Measurements from ENCODE around the gene SH3GL2. TPM values are rescaled to one million over a fixed set of nuclear protein-coding genes. Genes with fewer than 3 reads are reported as not detected.

SH3GL2 gene
- total and polyA plus RNA-seq, 8 donors = 0.47 to 17.3 (median 1.7) TPM

DNA sequence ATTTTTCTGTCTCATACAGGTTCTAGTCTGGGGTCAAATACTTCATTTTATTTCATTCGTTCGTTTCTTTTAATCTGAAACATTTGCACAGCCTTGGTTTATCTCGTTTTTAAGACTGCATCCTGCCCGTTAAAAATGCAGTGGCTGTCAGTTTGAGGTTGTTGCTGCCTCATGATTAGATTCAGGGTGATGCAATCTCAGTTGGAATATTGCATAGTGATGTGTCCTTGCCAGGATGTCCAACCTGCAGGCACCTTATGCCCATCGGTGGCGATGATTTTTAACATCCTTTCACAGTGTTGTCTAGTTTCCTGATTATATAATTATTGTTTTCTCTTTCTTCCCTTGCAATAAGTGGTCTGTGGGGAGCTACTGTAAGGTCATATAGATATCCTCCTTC lies 45.1 kb downstream of the SH3GL2 start:
- no peaks in the 10 kb centered on the region for H3K36me3 ChIP-seq
- H3K27me3 ChIP-seq = no peaks in the 10 kb centered on the region
- no peaks in the 10 kb centered on the region for H3K4me1 ChIP-seq
- 65 to 73% methylated on average over 6 of the region's 6 CpGs for WGBS, 2 donors
- no peaks in the 10 kb centered on the region for H3K9me3 ChIP-seq
- H3K4me3 ChIP-seq = no peak overlapping the region
- intact Hi-C loops (cut with DNase I) = no loop called here
- no peak for DNase-seq
- TF ChIP-seq, protein P1, sequence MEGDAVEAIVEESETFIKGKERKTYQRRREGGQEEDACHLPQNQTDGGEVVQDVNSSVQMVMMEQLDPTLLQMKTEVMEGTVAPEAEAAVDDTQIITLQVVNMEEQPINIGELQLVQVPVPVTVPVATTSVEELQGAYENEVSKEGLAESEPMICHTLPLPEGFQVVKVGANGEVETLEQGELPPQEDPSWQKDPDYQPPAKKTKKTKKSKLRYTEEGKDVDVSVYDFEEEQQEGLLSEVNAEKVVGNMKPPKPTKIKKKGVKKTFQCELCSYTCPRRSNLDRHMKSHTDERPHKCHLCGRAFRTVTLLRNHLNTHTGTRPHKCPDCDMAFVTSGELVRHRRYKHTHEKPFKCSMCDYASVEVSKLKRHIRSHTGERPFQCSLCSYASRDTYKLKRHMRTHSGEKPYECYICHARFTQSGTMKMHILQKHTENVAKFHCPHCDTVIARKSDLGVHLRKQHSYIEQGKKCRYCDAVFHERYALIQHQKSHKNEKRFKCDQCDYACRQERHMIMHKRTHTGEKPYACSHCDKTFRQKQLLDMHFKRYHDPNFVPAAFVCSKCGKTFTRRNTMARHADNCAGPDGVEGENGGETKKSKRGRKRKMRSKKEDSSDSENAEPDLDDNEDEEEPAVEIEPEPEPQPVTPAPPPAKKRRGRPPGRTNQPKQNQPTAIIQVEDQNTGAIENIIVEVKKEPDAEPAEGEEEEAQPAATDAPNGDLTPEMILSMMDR (IDR thresholded peaks at IDR 0.05) = no peak
- no peak for FAIRE-seq
- ATAC-seq = no peak
- no peak overlapping the region for H3K27ac ChIP-seq

DNA sequence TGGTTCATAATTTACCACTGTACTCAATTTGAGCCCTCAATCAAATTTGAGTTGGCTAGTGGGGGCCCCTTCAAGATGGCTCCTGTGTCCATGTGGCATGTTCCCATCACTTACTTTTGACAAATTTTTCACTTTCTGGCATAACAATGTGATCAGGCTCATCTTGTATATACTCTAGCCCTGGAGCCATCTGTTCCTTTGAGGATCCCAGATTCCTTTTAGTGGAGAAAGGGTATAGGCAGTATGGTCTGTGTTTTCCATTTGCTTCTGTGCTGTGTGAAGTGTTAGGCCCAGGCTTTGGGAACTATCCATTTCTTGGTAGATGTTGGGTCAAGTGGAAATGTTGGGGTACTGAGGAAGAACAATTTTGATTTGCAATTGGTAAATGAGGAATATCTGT lies 45.7 kb downstream of the SH3GL2 start:
- FAIRE-seq (no peak), DNase-seq (no peak), ATAC-seq (no peak)
- H3K36me3 ChIP-seq = no peaks in the 10 kb centered on the region
- TF ChIP-seq, protein P1 (IDR thresholded peaks at IDR 0.05) = no peak
- H3K4me1 ChIP-seq = no peaks in the 10 kb centered on the region
- intact Hi-C loops (cut with DNase I) = no loop called here
- no peak overlapping the region for H3K27ac ChIP-seq
- H3K9me3 ChIP-seq = no peaks in the 10 kb centered on the region
- H3K27me3 ChIP-seq = no peaks in the 10 kb centered on the region
- H3K4me3 ChIP-seq = no peak overlapping the region

DNA sequence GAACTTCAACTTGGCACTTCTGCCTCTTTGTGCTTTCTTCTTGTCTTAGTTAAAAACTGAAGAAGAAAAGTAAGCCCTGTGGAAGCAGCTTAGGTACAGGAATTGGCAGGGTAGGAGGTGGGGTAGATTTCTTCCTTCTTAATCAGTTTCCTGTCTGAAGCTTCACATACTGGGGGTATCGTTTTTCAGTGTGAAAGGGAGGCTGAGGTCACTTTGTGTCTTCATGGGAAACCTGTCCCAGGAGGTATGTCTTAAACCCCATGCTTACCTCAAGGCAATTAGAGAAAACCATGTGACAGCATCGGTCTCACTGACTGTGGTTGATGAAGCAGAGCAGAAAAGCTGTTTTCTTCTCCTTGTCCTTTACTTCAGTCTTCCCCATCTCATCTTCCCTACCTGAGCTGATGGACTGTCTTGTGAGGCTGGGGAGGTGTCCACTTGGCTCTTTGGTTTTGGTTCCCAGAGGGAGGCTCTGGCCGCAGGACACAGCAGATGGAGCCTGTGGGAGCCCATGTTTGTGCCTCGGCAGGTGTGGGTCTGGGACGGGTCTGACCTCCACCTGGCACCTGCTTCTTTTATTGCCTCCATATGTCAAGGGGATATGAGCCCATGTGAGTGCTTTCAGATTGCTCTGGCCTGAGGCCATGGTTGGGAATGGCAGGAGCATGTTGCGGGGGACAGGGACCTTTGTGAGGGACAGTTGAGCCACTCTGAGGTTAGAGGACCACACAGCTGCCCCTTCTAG lies 47.0 kb downstream of the SH3GL2 start:
- H3K4me3 ChIP-seq = no peak overlapping the region
- TF ChIP-seq, protein P1 (IDR thresholded peaks at IDR 0.05) = no peak
- WGBS, 2 donors = 56 to 78% methylated on average over 6 of the region's 6 CpGs
- DNase-seq (no peak), ATAC-seq (no peak), FAIRE-seq (no peak)
- no peaks in the 10 kb centered on the region for H3K4me1 ChIP-seq
- no peaks in the 10 kb centered on the region for H3K27me3 ChIP-seq
- H3K36me3 ChIP-seq = no peaks in the 10 kb centered on the region
- H3K27ac ChIP-seq = no peak overlapping the region
- intact Hi-C loops (cut with DNase I) = no loop called here
- no peaks in the 10 kb centered on the region for H3K9me3 ChIP-seq

DNA sequence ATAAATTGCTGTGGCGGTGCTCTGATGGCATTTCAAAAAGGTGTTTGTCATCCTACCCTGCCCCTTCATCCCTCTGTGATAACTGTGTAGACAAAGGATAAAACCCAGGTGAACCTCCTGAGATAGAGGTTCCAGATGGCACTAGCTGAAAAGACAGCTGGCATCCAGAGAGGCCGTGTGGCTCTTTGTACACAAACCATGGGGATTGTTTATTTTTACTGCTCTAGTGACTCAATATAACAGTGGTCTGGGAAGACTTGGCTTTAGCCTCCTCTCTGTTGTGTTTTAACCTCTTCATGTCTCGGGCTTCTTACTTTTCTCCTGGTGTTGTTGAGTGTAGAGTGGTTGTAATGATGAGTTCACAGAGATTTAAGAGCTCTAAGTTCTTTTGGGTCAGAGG lies 48.8 kb downstream of the SH3GL2 start:
- FAIRE-seq (no peak), DNase-seq (no peak), ATAC-seq (peak in 2 of 4 donors; percentile 56 to 69)
- intact Hi-C loops (cut with DNase I) = no loop called here
- H3K27ac ChIP-seq = no peak overlapping the region
- H3K4me1 ChIP-seq = no peaks in the 10 kb centered on the region
- no peaks in the 10 kb centered on the region for H3K27me3 ChIP-seq
- H3K4me3 ChIP-seq = no peak overlapping the region
- TF ChIP-seq, protein P1 (IDR thresholded peaks at IDR 0.05) = no peak
- no peaks in the 10 kb centered on the region for H3K9me3 ChIP-seq
- whole genome bisulfite sequencing, 2 donors = 43 to 50% methylated on average over 3 of the region's 3 CpGs
- no peaks in the 10 kb centered on the region for H3K36me3 ChIP-seq

DNA sequence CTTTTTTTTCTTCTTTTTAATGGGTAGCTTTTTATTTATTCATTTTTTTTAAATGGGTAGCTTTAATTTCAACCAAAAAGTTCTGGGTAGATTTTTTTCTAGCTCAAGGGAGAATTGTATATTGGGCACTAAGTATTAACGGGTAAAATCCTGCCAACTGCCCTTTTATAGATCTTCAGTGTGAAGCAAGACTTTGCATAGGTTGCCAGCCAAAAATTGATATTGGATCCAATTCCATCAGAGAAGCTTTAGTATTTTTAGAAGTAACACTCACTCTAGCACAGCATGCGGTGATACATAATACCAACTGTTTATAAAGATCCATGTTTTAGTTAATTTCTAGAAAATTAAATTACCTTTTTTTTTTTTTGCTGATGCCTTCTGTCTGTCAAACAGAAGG lies 49.8 kb downstream of the SH3GL2 start:
- 75 to 87% methylated on average over 2 of the region's 2 CpGs for WGBS, 2 donors
- H3K9me3 ChIP-seq = no peaks in the 10 kb centered on the region
- no peak overlapping the region for H3K27ac ChIP-seq
- no peaks in the 10 kb centered on the region for H3K36me3 ChIP-seq
- TF ChIP-seq, protein P1 (IDR thresholded peaks at IDR 0.05) = no peak
- FAIRE-seq (no peak), DNase-seq (no peak), ATAC-seq (no peak)
- intact Hi-C loops (cut with DNase I) = no loop called here
- no peaks in the 10 kb centered on the region for H3K4me1 ChIP-seq
- no peaks in the 10 kb centered on the region for H3K27me3 ChIP-seq
- H3K4me3 ChIP-seq = no peak overlapping the region
